Measurements from ENCODE around the gene HSF4.
A peak's percentile ranks its signal among the peaks of the same experiment; 100 is the strongest.
"Not testable (repeated sequence)": the region's sequence is repeated elsewhere in the genome, so short reads cannot be mapped to it uniquely, and the experiment has no call there.

Gene HSF4
- 8.7 to 10.9 (median 9.8) reads per million in 4 donors for total RNA-seq

- DNase-seq: peak in 1 of 5 donors; percentile 67
Measured at GRCh38 chr16:67164599-67165061, at the start of gene HSF4. TSS of gene HSF4 (plus strand) at chr16:67164745. CDS start at chr16:67164812, 67 bp downstream.

- no peak for DNase-seq
Measured at GRCh38 chr16:67114793-67115192, 49.8 kb upstream of the HSF4 start.

GRCh38 chr16:67115639-67116038 lies 48.9 kb upstream of the HSF4 start:
- no peak for DNase-seq

GRCh38 chr16:67116388-67117311 lies 47.9 kb upstream of the HSF4 start:
- DNase-seq: no peak

- DNase-seq: no peak
Measured at GRCh38 chr16:67117716-67118115, 46.8 kb upstream of the HSF4 start.

- DNase-seq: no peak
Measured at GRCh38 chr16:67120025-67120424, 44.5 kb upstream of the HSF4 start.

- DNase-seq: not testable (repeated sequence)
Measured at GRCh38 chr16:67122799-67123198, 41.7 kb upstream of the HSF4 start.

GRCh38 chr16:67128417-67128816 lies 36.1 kb upstream of the HSF4 start:
- no peak for DNase-seq

- no peak for DNase-seq
Measured at GRCh38 chr16:67128887-67129286, 35.7 kb upstream of the HSF4 start.

GRCh38 chr16:67129422-67129821 lies 35.1 kb upstream of the HSF4 start:
- DNase-seq: no peak

- no peak for DNase-seq
Measured at GRCh38 chr16:67137605-67138004, 26.9 kb upstream of the HSF4 start.

GRCh38 chr16:67141391-67141790 lies 23.2 kb upstream of the HSF4 start:
- DNase-seq: no peak

GRCh38 chr16:67142342-67142741 lies 22.2 kb upstream of the HSF4 start:
- no peak for DNase-seq

- no peak for DNase-seq
Measured at GRCh38 chr16:67144943-67145342, 19.6 kb upstream of the HSF4 start.

GRCh38 chr16:67145746-67146145 lies 18.8 kb upstream of the HSF4 start:
- no peak for DNase-seq

GRCh38 chr16:67146523-67147357 lies 17.8 kb upstream of the HSF4 start:
- no peak for DNase-seq

- DNase-seq: no peak
Measured at GRCh38 chr16:67147437-67148140, 17.0 kb upstream of the HSF4 start.

GRCh38 chr16:67148221-67148620 lies 16.3 kb upstream of the HSF4 start:
- DNase-seq: no peak

GRCh38 chr16:67148656-67149275 lies 15.8 kb upstream of the HSF4 start:
- no peak for DNase-seq

GRCh38 chr16:67149276-67150046 lies 15.1 kb upstream of the HSF4 start:
- DNase-seq: no peak

- DNase-seq: peak in 2 of 5 donors; percentile 34 to 71
Measured at GRCh38 chr16:67150047-67150832, 14.3 kb upstream of the HSF4 start.

Data from T-helper 1 cell (primary cell).